ENCODE data around the gene PUS3.

Gene PUS3

GRCh38 chr11:125922156-125922555 lies 19.1 kb upstream of the PUS3 start:
- H4K20me1 ChIP-seq (ENCODE audit: low read depth, low read length), result no peaks in the 10 kb centered on the region
- no peak overlapping the region for H3K27ac ChIP-seq (ENCODE audit: low read depth, low read length)
- no peaks in the 10 kb centered on the region for H3K36me3 ChIP-seq (ENCODE audit: low read length)
- H3K4me2 ChIP-seq (ENCODE audit: low read depth, low read length, poor library complexity, severe bottlenecking), result no peak overlapping the region
- H3K79me2 ChIP-seq (ENCODE audit: insufficient read depth, low read length), result no peaks in the 10 kb centered on the region
- H3F3A ChIP-seq (ENCODE audit: insufficient read depth), result no peaks in the 10 kb centered on the region
- H3K4me3 ChIP-seq (ENCODE audit: insufficient read depth, low read length, poor library complexity, severe bottlenecking), result no peak overlapping the region
- no peaks in the 10 kb centered on the region for H3K9me3 ChIP-seq (ENCODE audit: insufficient read depth, low read length)
- no peaks in the 10 kb centered on the region for H3K27me3 ChIP-seq (ENCODE audit: low read length)
- no peak overlapping the region for H2AFZ ChIP-seq (ENCODE audit: low read depth, low read length, severe bottlenecking)
- TF ChIP-seq EZH2phosphoT487 (conservative IDR thresholded peaks at IDR 0.05; ENCODE audit: low read length) (no peak), CTCF (IDR thresholded peaks at IDR 0.05; ENCODE audit: insufficient read depth, low read length, poor library complexity, severe bottlenecking) (no peak)
- H3K9ac ChIP-seq (ENCODE audit: low read length), result no peak overlapping the region
- no peaks in the 10 kb centered on the region for H3K9me2 ChIP-seq (replicated peaks; ENCODE audit: insufficient read depth, low read length)

GRCh38 chr11:125921042-125921441 lies 18.0 kb upstream of the PUS3 start:
- no peaks in the 10 kb centered on the region for H3K27me3 ChIP-seq (ENCODE audit: low read length)
- no peaks in the 10 kb centered on the region for H3K9me2 ChIP-seq (replicated peaks; ENCODE audit: insufficient read depth, low read length)
- no peaks in the 10 kb centered on the region for H3K36me3 ChIP-seq (ENCODE audit: low read length)
- no peaks in the 10 kb centered on the region for H4K20me1 ChIP-seq (ENCODE audit: low read depth, low read length)
- no peaks in the 10 kb centered on the region for H3K9me3 ChIP-seq (ENCODE audit: insufficient read depth, low read length)
- H3K4me3 ChIP-seq (ENCODE audit: insufficient read depth, low read length, poor library complexity, severe bottlenecking), result no peak overlapping the region
- H3K79me2 ChIP-seq (ENCODE audit: insufficient read depth, low read length), result no peaks in the 10 kb centered on the region
- no peak overlapping the region for H3K27ac ChIP-seq (ENCODE audit: low read depth, low read length)
- no peaks in the 10 kb centered on the region for H3F3A ChIP-seq (ENCODE audit: insufficient read depth)
- no peak for TF ChIP-seq CTCF (IDR thresholded peaks at IDR 0.05; ENCODE audit: insufficient read depth, low read length, poor library complexity, severe bottlenecking)
- TF ChIP-seq EZH2phosphoT487 (conservative IDR thresholded peaks at IDR 0.05; ENCODE audit: low read length), result no peak
- no peak overlapping the region for H3K9ac ChIP-seq (ENCODE audit: low read length)
- H3K4me2 ChIP-seq (ENCODE audit: low read depth, low read length, poor library complexity, severe bottlenecking), result no peak overlapping the region
- no peak overlapping the region for H2AFZ ChIP-seq (ENCODE audit: low read depth, low read length, severe bottlenecking)

DNA sequence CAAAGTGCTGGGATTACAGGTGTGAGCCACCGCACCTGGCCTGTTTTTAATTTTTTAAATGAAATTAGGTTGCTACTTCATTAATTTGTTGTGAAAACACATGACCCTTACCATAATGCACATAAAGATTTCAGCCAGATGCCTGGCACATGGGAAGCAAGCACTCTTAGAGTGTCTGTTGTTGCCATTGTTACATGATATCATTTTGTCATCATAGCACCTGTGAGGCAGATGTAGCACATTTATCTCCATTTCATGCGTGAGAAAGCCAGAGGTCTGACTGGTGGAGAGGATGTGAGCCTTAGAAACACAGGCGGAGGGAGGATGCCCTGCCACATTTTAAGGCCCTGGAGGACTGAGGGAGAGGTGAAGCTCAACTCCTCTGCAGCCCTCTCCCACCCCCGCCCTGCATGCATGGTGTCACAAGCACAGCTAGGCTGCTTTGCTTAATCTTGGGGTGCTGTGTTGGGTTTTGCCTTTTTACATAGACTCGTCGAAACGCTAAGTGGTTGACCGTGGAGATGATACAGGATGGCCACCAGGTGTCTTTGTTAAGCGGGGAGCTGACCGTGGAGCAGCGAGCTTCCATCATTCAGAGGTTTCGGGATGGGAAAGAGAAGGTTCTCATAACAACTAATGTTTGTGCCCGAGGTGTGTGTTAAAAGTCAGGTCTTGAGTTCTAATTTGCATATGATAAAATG lies 15.3 kb upstream of the PUS3 start:
- Histone ChIP-seq H3K27me3 (ENCODE audit: low read length) (no peaks in the 10 kb centered on the region), H4K20me1 (ENCODE audit: low read depth, low read length) (no peaks in the 10 kb centered on the region), H3K4me3 (ENCODE audit: insufficient read depth, low read length, poor library complexity, severe bottlenecking) (no peak overlapping the region), H3F3A (ENCODE audit: insufficient read depth) (no peaks in the 10 kb centered on the region), H3K9me2 (replicated peaks; ENCODE audit: insufficient read depth, low read length) (no peaks in the 10 kb centered on the region), H3K27ac (ENCODE audit: low read depth, low read length) (no peak overlapping the region), H3K79me2 (ENCODE audit: insufficient read depth, low read length) (no peaks in the 10 kb centered on the region), H3K9me3 (ENCODE audit: insufficient read depth, low read length) (no peaks in the 10 kb centered on the region), H3K4me2 (ENCODE audit: low read depth, low read length, poor library complexity, severe bottlenecking) (no peak overlapping the region), H3K36me3 (ENCODE audit: low read length) (no peaks in the 10 kb centered on the region), H3K9ac (ENCODE audit: low read length) (no peak overlapping the region), H2AFZ (ENCODE audit: low read depth, low read length, severe bottlenecking) (no peak overlapping the region)
- TF ChIP-seq EZH2phosphoT487 (conservative IDR thresholded peaks at IDR 0.05; ENCODE audit: low read length), result no peak
- TF ChIP-seq CTCF (IDR thresholded peaks at IDR 0.05; ENCODE audit: insufficient read depth, low read length, poor library complexity, severe bottlenecking), result no peak
